Measurements from ENCODE around the gene UBQLNL. TPM values are rescaled to one million over a fixed set of nuclear protein-coding genes. Genes with fewer than 3 reads are reported as not detected.

UBQLNL gene
- total RNA-seq, 2 experiments from 2014 or later: 0.30 to 0.50 TPM

DNA sequence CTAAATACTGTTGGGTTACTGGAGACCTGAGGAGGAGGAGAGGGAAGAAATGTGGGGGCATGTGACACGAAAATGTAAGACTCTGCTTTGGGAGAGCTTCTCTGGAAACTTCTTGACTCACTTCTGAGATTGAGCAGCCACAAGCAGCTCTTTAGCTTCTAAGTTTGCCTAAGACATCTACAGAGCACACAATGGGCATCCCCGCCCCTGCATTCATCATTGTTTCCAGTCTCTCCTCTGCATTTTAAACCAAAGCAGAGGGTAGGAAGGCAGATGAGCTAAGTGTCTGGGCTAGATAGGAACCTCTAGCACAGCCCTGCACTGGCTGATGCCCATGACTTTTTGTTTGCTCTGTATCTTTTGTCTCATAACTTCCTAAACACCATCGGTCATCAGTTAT is 30.1 kb downstream of the UBQLNL start:
- no peaks in the 10 kb centered on the region for H3K27me3 ChIP-seq (ENCODE audit: control insufficient read depth in 1 of 2, insufficient read depth in 2 of 2, low read length in 2 of 2)
- intact Hi-C loops (cut with DNase I, micrococcal nuclease): loop anchor here in 1 of 2 experiments (10.0 kb wide), 1 partner anchor 238 kb away; no protein-coding TSS in a partner anchor
- Mint-ChIP-seq H3K4me1 (ENCODE audit: low read depth) (no peaks in the 10 kb centered on the region), H3K27ac (no peak overlapping the region), H3K27me3 (peaks cover 9% of the 10 kb centered on the region), H3K4me3 (no peak overlapping the region), H3K9me3 (no peaks in the 10 kb centered on the region), H3K36me3 (ENCODE audit: low read depth) (no peaks in the 10 kb centered on the region)
- TF ChIP-seq, protein P1, sequence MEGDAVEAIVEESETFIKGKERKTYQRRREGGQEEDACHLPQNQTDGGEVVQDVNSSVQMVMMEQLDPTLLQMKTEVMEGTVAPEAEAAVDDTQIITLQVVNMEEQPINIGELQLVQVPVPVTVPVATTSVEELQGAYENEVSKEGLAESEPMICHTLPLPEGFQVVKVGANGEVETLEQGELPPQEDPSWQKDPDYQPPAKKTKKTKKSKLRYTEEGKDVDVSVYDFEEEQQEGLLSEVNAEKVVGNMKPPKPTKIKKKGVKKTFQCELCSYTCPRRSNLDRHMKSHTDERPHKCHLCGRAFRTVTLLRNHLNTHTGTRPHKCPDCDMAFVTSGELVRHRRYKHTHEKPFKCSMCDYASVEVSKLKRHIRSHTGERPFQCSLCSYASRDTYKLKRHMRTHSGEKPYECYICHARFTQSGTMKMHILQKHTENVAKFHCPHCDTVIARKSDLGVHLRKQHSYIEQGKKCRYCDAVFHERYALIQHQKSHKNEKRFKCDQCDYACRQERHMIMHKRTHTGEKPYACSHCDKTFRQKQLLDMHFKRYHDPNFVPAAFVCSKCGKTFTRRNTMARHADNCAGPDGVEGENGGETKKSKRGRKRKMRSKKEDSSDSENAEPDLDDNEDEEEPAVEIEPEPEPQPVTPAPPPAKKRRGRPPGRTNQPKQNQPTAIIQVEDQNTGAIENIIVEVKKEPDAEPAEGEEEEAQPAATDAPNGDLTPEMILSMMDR (IDR thresholded peaks at IDR 0.05): no peak
- H3K36me3 ChIP-seq (ENCODE audit: insufficient read depth, low read length): no peaks in the 10 kb centered on the region
- ChIA-PET CTCF (interaction anchor here (0.6 kb wide), 1 partner anchor 862 kb away, joined by 3 read pairs; no protein-coding TSS in a partner anchor), POLR2A (no interaction called here)
- DNase-seq (no peak), ATAC-seq (ENCODE audit: poor library complexity) (no peak)
- no peak overlapping the region for H3K27ac ChIP-seq (ENCODE audit: low read depth in 1 of 2, low read length in 2 of 2)
- no peaks in the 10 kb centered on the region for H3K9me3 ChIP-seq (ENCODE audit: control insufficient read depth in 1 of 2, insufficient read depth in 1 of 2, low read length in 2 of 2)
- H3K4me3 ChIP-seq (ENCODE audit: low read length): no peak overlapping the region
- no peaks in the 10 kb centered on the region for H3K4me1 ChIP-seq (ENCODE audit: insufficient read depth, low read length)

DNA sequence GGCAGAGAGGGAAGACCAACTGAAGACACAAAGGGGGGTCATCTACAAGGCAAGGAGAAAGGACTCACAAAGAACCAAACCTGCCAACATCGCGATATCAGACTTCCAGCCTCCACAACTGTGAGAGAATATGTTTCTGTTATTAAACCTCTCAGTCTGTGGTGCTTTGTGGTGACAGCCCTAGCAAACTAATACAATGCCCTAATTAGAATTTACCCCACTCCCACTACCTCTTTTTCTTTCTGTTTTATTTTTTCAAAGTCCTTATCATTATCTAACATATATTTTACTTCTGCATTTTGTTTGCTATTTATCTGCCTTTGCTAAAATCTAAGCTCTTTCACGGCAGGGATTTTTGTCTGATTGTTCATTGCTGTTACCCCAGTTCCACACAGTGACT is 30.5 kb downstream of the UBQLNL start:
- TF ChIP-seq, protein P1 (IDR thresholded peaks at IDR 0.05): no peak
- intact Hi-C loops (cut with DNase I, micrococcal nuclease): loop anchor here in 1 of 2 experiments (10.0 kb wide), 1 partner anchor 239 kb away; no protein-coding TSS in a partner anchor
- Histone ChIP-seq H3K36me3 (ENCODE audit: insufficient read depth, low read length) (no peaks in the 10 kb centered on the region), H3K27ac (ENCODE audit: low read depth in 1 of 2, low read length in 2 of 2) (no peak overlapping the region), H3K4me1 (ENCODE audit: insufficient read depth, low read length) (no peaks in the 10 kb centered on the region), H3K27me3 (ENCODE audit: control insufficient read depth in 1 of 2, insufficient read depth in 2 of 2, low read length in 2 of 2) (no peaks in the 10 kb centered on the region), H3K4me3 (ENCODE audit: low read length) (no peak overlapping the region), H3K9me3 (ENCODE audit: control insufficient read depth in 1 of 2, insufficient read depth in 1 of 2, low read length in 2 of 2) (no peaks in the 10 kb centered on the region)
- ATAC-seq (ENCODE audit: poor library complexity) (no peak), DNase-seq (no peak)
- H3K4me1 Mint-ChIP-seq (ENCODE audit: low read depth): no peaks in the 10 kb centered on the region
- H3K36me3 Mint-ChIP-seq (ENCODE audit: low read depth): no peaks in the 10 kb centered on the region
- H3K27ac Mint-ChIP-seq: no peak overlapping the region
- H3K9me3 Mint-ChIP-seq: no peaks in the 10 kb centered on the region
- ChIA-PET POLR2A (no interaction called here), CTCF (interaction anchor here (0.6 kb wide), 1 partner anchor 862 kb away, joined by 3 read pairs; no protein-coding TSS in a partner anchor)
- H3K4me3 Mint-ChIP-seq: no peak overlapping the region
- H3K27me3 Mint-ChIP-seq: peaks cover 5% of the 10 kb centered on the region

DNA sequence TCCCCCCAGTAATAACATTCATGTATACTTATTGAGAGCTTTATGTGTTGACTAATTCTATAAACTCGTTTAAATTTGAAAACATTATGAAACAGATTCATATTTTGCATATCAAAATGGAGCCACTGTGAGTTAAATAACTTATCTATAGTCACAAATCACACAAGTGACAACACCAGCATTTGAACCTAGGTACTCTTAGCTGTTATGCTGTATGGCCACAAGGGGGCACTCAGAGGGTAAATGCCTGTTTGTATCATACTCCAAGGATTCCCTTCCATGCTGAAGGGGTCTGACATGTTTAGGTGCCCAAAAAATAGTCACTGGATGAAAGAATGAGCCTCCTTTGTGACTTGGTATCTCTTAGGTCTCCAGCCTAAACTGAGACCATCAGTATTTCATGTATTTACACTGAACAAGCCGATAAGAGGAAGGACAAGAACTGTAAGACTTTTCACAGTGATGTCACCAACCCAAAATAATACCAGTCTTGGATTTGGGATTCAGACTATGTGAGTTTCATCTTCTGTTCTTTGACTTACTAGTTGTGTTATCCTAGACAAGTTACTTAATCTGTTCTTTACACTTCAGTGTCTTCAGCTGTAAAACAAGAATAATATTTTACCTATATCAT is 40.2 kb downstream of the UBQLNL start:
- no peak for ATAC-seq (ENCODE audit: poor library complexity)
- peak in 13 of 14 experiments; percentile 2 to 64 (median 7) for DNase-seq
- H3K27ac ChIP-seq (ENCODE audit: low read depth in 1 of 2, low read length in 2 of 2): no peak overlapping the region
- H3K27me3 ChIP-seq (ENCODE audit: control insufficient read depth in 1 of 2, insufficient read depth in 2 of 2, low read length in 2 of 2): peaks cover 5 to 7% of the 10 kb centered on the region in 2 experiments
- Mint-ChIP-seq H3K4me3 (no peak overlapping the region), H3K27me3 (peaks cover 33% of the 10 kb centered on the region), H3K4me1 (ENCODE audit: low read depth) (no peaks in the 10 kb centered on the region), H3K9me3 (no peaks in the 10 kb centered on the region), H3K27ac (no peak overlapping the region), H3K36me3 (ENCODE audit: low read depth) (no peaks in the 10 kb centered on the region)
- intact Hi-C loops (cut with DNase I, micrococcal nuclease): loop anchor here (1.0 to 5.0 kb wide), 4 partner anchors 206 to 876 kb away; partner anchors contain the start of genes OR52E5 (in 1 of the 2) and OR52N2 (in 1 of the 2)
- no peaks in the 10 kb centered on the region for H3K36me3 ChIP-seq (ENCODE audit: insufficient read depth, low read length)
- no peaks in the 10 kb centered on the region for H3K9me3 ChIP-seq (ENCODE audit: control insufficient read depth in 1 of 2, insufficient read depth in 1 of 2, low read length in 2 of 2)
- ChIA-PET CTCF (interaction anchor here (1.4 kb wide), 1 partner anchor 415 kb away, joined by 7 read pairs; no protein-coding TSS in a partner anchor), POLR2A (no interaction called here)
- no peaks in the 10 kb centered on the region for H3K4me1 ChIP-seq (ENCODE audit: insufficient read depth, low read length)
- TF ChIP-seq, protein P1 (IDR thresholded peaks at IDR 0.05): peak; percentile 73
- no peak overlapping the region for H3K4me3 ChIP-seq (ENCODE audit: low read length)
